Stomach (tissue), 9 donors: ENCODE results near the gene FUT6. TPM values are rescaled to one million over a fixed set of nuclear protein-coding genes. Genes with fewer than 3 reads are reported as not detected.
A peak's percentile ranks its signal among the peaks of the same experiment; 100 is the strongest.

Experiments
- DNase-seq, 2 donors: peaks; one replicate each; pipeline versions ENCODE4 v3.0.0 to v3.0.0-alpha.2; 2013 to 2019
- H3K27ac ChIP-seq, 5 donors: fragments of 200-600 bp in 4 of 5; sonication (generic) in 4 of 5; one replicate each; pipeline ENCODE4 v1.5.1; 2013 to 2019; ENCODE audit warnings: mild to moderate bottlenecking in 1 of 5, moderate library complexity in 1 of 5
- H3K27me3 ChIP-seq, 3 donors: fragments of 200-600 bp; sonication (generic); one replicate each; pipeline ENCODE4 v1.5.1; 2017 to 2019; ENCODE audit warnings: mixed run types in 1 of 3
- H3K36me3 ChIP-seq, 4 donors: fragments of 200-600 bp; sonication (generic); 1 replicate in 3 of 4; 2 replicates in 1 of 4; pipeline ENCODE4 v1.5.1; 2016 to 2019
- H3K4me1 ChIP-seq, 4 donors: fragments of 200-600 bp; sonication (generic); one replicate each; pipeline ENCODE4 v1.5.1; 2016 to 2019
- H3K4me3 ChIP-seq, 4 donors: fragments of 200-600 bp; sonication (generic) in 3 of 4; one replicate each; pipeline ENCODE4 v1.5.1; 2016 to 2019; ENCODE audit warnings: mild to moderate bottlenecking in 1 of 4
- H3K9me3 ChIP-seq, 4 donors: fragments of 200-600 bp; sonication (generic); one replicate each; pipeline ENCODE4 v1.5.1; 2016 to 2019
- CTCF ChIP-seq, 7 experiments: fragments of 450-650 bp in 4 of 7; fragments of 200-600 bp in 3 of 7; sonication (generic) in 3 of 7; IDR thresholded peaks; one replicate each; pipeline ENCODE4 v1.5.1; 2016 to 2019; ENCODE audit warnings: antibody characterized with exemption in 7 of 7, control low read depth in 2 of 7, mild to moderate bottlenecking in 1 of 7
- EP300 ChIP-seq: sonication (generic); formaldehyde crosslinking; IDR thresholded peaks from one replicate; pipeline ENCODE4 v1.6.1; 2017; ENCODE audit warnings: antibody characterized with exemption
- POLR2A ChIP-seq, 4 donors: fragments of 450-650 bp; IDR thresholded peaks; one replicate each; pipeline ENCODE4 v1.6.1; 2016; ENCODE audit warnings: antibody characterized with exemption in 4 of 4, control low read depth in 2 of 4, mild to moderate bottlenecking in 1 of 4, moderate library complexity in 1 of 4
- POLR2AphosphoS5 ChIP-seq, 3 donors: sonication (generic); formaldehyde crosslinking; IDR thresholded peaks; one replicate each; pipeline ENCODE4 v1.6.1; 2016; ENCODE audit warnings: antibody characterized with exemption in 3 of 3
- WGBS, 5 donors: extraction: QIAGEN DNeasy Blood & Tissue Kit in 3 of 5; methylation state at CpG; one replicate each; pipeline versions ENCODE4 v1.1.5 to v1.1.7; 2013 to 2018; 5-methylcytosine and 5-hydroxymethylcytosine counted together
- intact Hi-C: fragments of 100-400 bp; cut with DNase I; formaldehyde crosslinking; loops from one replicate; pipeline ENCODE4 v1.15.1; 2023; ENCODE audit warnings: low total_unique reads
- polyA plus RNA-seq, 3 donors: library from polyadenylated mRNA; stranded (reverse); fragments of 200-250 nt; gene quantifications; one replicate each; pipeline ENCODE4 v1.2.3, GENCODE V29; 2013
- total RNA-seq, 5 donors: library from RNA; depleted of rRNA; stranded (reverse); fragments of >200 nt; gene quantifications; one replicate each; pipeline versions ENCODE4 v1.1.0 to v1.2.3, GENCODE V29; 2014 to 2016
- donor health status: healthy with polysubstance abuse.
- donor health status: Bipolar disorder and iron deficiency.
- donor health status: healthy.

The FUT6 gene
- total and polyA plus RNA-seq, 8 donors: 0.18 to 105 (median 15.3) TPM; not detected in 5

GRCh38 chr19:5881543-5882299, 42.2 kb upstream of the FUT6 start:
- peak overlapping the region in 2 of 5 donors; percentile 19 to 83 for H3K27ac ChIP-seq
- 42 to 56% (median 51%) methylated on average over 18 to 19 of the region's 19 CpGs for WGBS, 5 donors
- no peak for DNase-seq
- peaks cover 7 to 25% (median 12%) of the 10 kb centered on the region in 4 donors for H3K4me1 ChIP-seq
- no peaks in the 10 kb centered on the region for H3K36me3 ChIP-seq
- intact Hi-C loops: no loop called here
- TF ChIP-seq POLR2A (IDR thresholded peaks at IDR 0.05) (no peak), POLR2AphosphoS5 (IDR thresholded peaks at IDR 0.05) (no peak), CTCF (IDR thresholded peaks at IDR 0.05) (no peak), EP300 (no peak)
- H3K4me3 ChIP-seq: no peak overlapping the region
- H3K9me3 ChIP-seq: no peaks in the 10 kb centered on the region
- H3K27me3 ChIP-seq: peaks cover 0 to 55% (median 23%) of the 10 kb centered on the region in 3 donors

- H3K36me3 ChIP-seq: no peaks in the 10 kb centered on the region
- peak overlapping the region in 4 of 5 donors; percentile 31 to 83 (median 50) for H3K27ac ChIP-seq
- H3K9me3 ChIP-seq: no peaks in the 10 kb centered on the region
- peaks cover 7 to 25% (median 12%) of the 10 kb centered on the region in 4 donors for H3K4me1 ChIP-seq
- H3K27me3 ChIP-seq: peaks cover 0 to 61% (median 28%) of the 10 kb centered on the region in 3 donors
- peak in 1 of 2 donors; percentile 84 for DNase-seq
- TF ChIP-seq POLR2A (IDR thresholded peaks at IDR 0.05): no peak
- TF ChIP-seq POLR2AphosphoS5 (IDR thresholded peaks at IDR 0.05): peak in 2 of 3 donors; percentile 29 to 39
- TF ChIP-seq EP300: peak; percentile 37
- 9 to 22% (median 15%) methylated on average over 11 to 15 of the region's 15 CpGs for WGBS, 5 donors
- intact Hi-C loops: no loop called here
- H3K4me3 ChIP-seq: no peak overlapping the region
Measured at GRCh38 chr19:5880604-5881078, 41.1 kb upstream of the FUT6 start.

- no peak for TF ChIP-seq POLR2AphosphoS5 (IDR thresholded peaks at IDR 0.05)
- TF ChIP-seq EP300: no peak
- no peak for TF ChIP-seq POLR2A (IDR thresholded peaks at IDR 0.05)
- no peak for TF ChIP-seq CTCF (IDR thresholded peaks at IDR 0.05)
- H3K4me3 ChIP-seq: no peak overlapping the region
- H3K9me3 ChIP-seq: no peaks in the 10 kb centered on the region
- peaks cover 7 to 25% (median 12%) of the 10 kb centered on the region in 4 donors for H3K4me1 ChIP-seq
- H3K36me3 ChIP-seq: no peaks in the 10 kb centered on the region
- intact Hi-C loops: no loop called here
- H3K27me3 ChIP-seq: peaks cover 0 to 61% (median 28%) of the 10 kb centered on the region in 3 donors
- 27 to 39% (median 30%) methylated on average over 5 to 6 of the region's 6 CpGs for WGBS, 5 donors
- DNase-seq: no peak
- H3K27ac ChIP-seq: peak overlapping the region in 4 of 5 donors; percentile 31 to 83 (median 50)
Measured at GRCh38 chr19:5880196-5880595, 40.7 kb upstream of the FUT6 start.

- 74 to 82% (median 79%) methylated on average over 6 to 9 of the region's 9 CpGs for WGBS, 5 donors
- Histone ChIP-seq H3K27me3 (peaks cover 0 to 61% (median 28%) of the 10 kb centered on the region in 3 donors), H3K36me3 (no peaks in the 10 kb centered on the region), H3K4me1 (peaks cover 7 to 22% (median 12%) of the 10 kb centered on the region in 4 donors), H3K27ac (peak overlapping the region in 1 of 5 donors; percentile 51), H3K9me3 (no peaks in the 10 kb centered on the region), H3K4me3 (no peak overlapping the region)
- TF ChIP-seq POLR2AphosphoS5 (IDR thresholded peaks at IDR 0.05) (no peak), CTCF (IDR thresholded peaks at IDR 0.05) (no peak), EP300 (no peak), POLR2A (IDR thresholded peaks at IDR 0.05) (no peak)
- intact Hi-C loops: no loop called here
- no peak for DNase-seq
Measured at GRCh38 chr19:5877882-5878281, 38.4 kb upstream of the FUT6 start.
